ENCODE data around the gene CHML. TPM values are rescaled to one million over a fixed set of nuclear protein-coding genes. Genes with fewer than 3 reads are reported as not detected.

Gene CHML
- total and polyA plus RNA-seq, 2 experiments from 2014 or later: 4.4 to 20.9 TPM

GRCh38 chr1:241637046-241637590 is 3.1 kb downstream of the CHML start:
- Histone ChIP-seq H3K4me1 (ENCODE audit: insufficient read depth) (peaks cover 24% of the 10 kb centered on the region), H3K27me3 (no peaks in the 10 kb centered on the region), H4K20me1 (ENCODE audit: insufficient read depth, poor library complexity, severe bottlenecking) (no peaks in the 10 kb centered on the region), H3K4me3 (no peak overlapping the region), H3K9me3 (ENCODE audit: low read depth) (no peaks in the 10 kb centered on the region), H3K27ac (no peak overlapping the region), H3K79me2 (peaks cover 35% of the 10 kb centered on the region), H3K4me2 (peak overlapping the region; percentile 80), H2AFZ (no peak overlapping the region), H3K36me3 (replicated peaks; ENCODE audit: insufficient read depth, low read depth) (no peaks in the 10 kb centered on the region), H3K9me2 (replicated peaks; ENCODE audit: insufficient read depth) (no peaks in the 10 kb centered on the region)
- no peak for DNase-seq (ENCODE audit: low spot score)
- TF ChIP-seq EZH2 (IDR thresholded peaks at IDR 0.05; ENCODE audit: borderline replicate concordance) (no peak), EZH2phosphoT487 (IDR thresholded peaks at IDR 0.05; ENCODE audit: low read depth, severe bottlenecking, unreplicated experiment) (no peak)
- TF ChIP-seq, protein P1, sequence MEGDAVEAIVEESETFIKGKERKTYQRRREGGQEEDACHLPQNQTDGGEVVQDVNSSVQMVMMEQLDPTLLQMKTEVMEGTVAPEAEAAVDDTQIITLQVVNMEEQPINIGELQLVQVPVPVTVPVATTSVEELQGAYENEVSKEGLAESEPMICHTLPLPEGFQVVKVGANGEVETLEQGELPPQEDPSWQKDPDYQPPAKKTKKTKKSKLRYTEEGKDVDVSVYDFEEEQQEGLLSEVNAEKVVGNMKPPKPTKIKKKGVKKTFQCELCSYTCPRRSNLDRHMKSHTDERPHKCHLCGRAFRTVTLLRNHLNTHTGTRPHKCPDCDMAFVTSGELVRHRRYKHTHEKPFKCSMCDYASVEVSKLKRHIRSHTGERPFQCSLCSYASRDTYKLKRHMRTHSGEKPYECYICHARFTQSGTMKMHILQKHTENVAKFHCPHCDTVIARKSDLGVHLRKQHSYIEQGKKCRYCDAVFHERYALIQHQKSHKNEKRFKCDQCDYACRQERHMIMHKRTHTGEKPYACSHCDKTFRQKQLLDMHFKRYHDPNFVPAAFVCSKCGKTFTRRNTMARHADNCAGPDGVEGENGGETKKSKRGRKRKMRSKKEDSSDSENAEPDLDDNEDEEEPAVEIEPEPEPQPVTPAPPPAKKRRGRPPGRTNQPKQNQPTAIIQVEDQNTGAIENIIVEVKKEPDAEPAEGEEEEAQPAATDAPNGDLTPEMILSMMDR (IDR thresholded peaks at IDR 0.05; ENCODE audit: poor library complexity): no peak

DNA sequence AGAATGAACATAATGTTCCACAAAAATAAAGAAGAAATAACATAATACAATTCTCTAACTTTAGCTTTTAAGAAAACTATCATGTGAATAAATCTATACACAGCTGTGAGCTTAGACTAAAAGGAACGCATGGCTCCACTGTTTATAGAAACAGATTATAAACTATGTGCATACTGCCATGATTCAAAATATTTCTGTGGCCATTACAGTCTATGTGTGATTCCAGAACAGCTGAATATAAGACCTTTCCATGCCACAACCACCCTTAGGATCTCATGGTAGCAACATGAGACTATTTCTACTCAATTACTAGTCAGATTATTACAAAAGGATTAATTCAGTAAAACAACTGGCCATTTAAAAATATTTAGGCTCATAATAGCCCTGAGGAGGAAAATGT is 3.9 kb downstream of the CHML start:
- Histone ChIP-seq H3K79me2 (peaks cover 35% of the 10 kb centered on the region), H3K9me2 (replicated peaks; ENCODE audit: insufficient read depth) (no peaks in the 10 kb centered on the region), H3K4me2 (peak overlapping the region; percentile 80), H3K27ac (no peak overlapping the region), H3K4me3 (no peak overlapping the region), H3K27me3 (no peaks in the 10 kb centered on the region), H4K20me1 (ENCODE audit: insufficient read depth, poor library complexity, severe bottlenecking) (no peaks in the 10 kb centered on the region), H3K4me1 (ENCODE audit: insufficient read depth) (peaks cover 24% of the 10 kb centered on the region), H3K9me3 (ENCODE audit: low read depth) (no peaks in the 10 kb centered on the region), H3K36me3 (replicated peaks; ENCODE audit: insufficient read depth, low read depth) (no peaks in the 10 kb centered on the region), H2AFZ (no peak overlapping the region)
- no peak for DNase-seq (ENCODE audit: low spot score)
- TF ChIP-seq, protein P1 (IDR thresholded peaks at IDR 0.05; ENCODE audit: poor library complexity): no peak
- no peak for TF ChIP-seq EZH2 (IDR thresholded peaks at IDR 0.05; ENCODE audit: borderline replicate concordance)
- no peak for TF ChIP-seq EZH2phosphoT487 (IDR thresholded peaks at IDR 0.05; ENCODE audit: low read depth, severe bottlenecking, unreplicated experiment)
- WGBS (ENCODE audit: low lambda C conversion rate, missing lambda C conversion rate): 79% methylated on average over 1 of the region's 1 CpG

- no peak overlapping the region for H2AFZ ChIP-seq
- H3K79me2 ChIP-seq: peaks cover 35% of the 10 kb centered on the region
- H3K9me3 ChIP-seq (ENCODE audit: low read depth): no peaks in the 10 kb centered on the region
- H3K4me2 ChIP-seq: no peak overlapping the region
- no peaks in the 10 kb centered on the region for H3K9me2 ChIP-seq (replicated peaks; ENCODE audit: insufficient read depth)
- no peak overlapping the region for H3K27ac ChIP-seq
- H3K27me3 ChIP-seq: no peaks in the 10 kb centered on the region
- no peaks in the 10 kb centered on the region for H4K20me1 ChIP-seq (ENCODE audit: insufficient read depth, poor library complexity, severe bottlenecking)
- no peaks in the 10 kb centered on the region for H3K36me3 ChIP-seq (replicated peaks; ENCODE audit: insufficient read depth, low read depth)
- H3K4me3 ChIP-seq: no peak overlapping the region
- WGBS (ENCODE audit: low lambda C conversion rate, missing lambda C conversion rate): 97% methylated on average over 4 of the region's 4 CpGs
- H3K4me1 ChIP-seq (ENCODE audit: insufficient read depth): peaks cover 21% of the 10 kb centered on the region
- DNase-seq (ENCODE audit: low spot score): no peak
- no peak for TF ChIP-seq EZH2phosphoT487 (IDR thresholded peaks at IDR 0.05; ENCODE audit: low read depth, severe bottlenecking, unreplicated experiment)
- no peak for TF ChIP-seq EZH2 (IDR thresholded peaks at IDR 0.05; ENCODE audit: borderline replicate concordance)
- TF ChIP-seq, protein P1 (IDR thresholded peaks at IDR 0.05; ENCODE audit: poor library complexity): no peak
These were observed 4.5 kb downstream of the CHML start for GRCh38 chr1:241635556-241636152.

Data from hepatocyte (in vitro differentiated cells).